ENCODE results near the gene FXYD1. TPM values are rescaled to one million over a fixed set of nuclear protein-coding genes. Genes with fewer than 3 reads are reported as not detected.

FXYD1 gene
- total and polyA plus RNA-seq, 8 donors = 7.5 to 193 (median 24.0) TPM; not detected in 1

DNA sequence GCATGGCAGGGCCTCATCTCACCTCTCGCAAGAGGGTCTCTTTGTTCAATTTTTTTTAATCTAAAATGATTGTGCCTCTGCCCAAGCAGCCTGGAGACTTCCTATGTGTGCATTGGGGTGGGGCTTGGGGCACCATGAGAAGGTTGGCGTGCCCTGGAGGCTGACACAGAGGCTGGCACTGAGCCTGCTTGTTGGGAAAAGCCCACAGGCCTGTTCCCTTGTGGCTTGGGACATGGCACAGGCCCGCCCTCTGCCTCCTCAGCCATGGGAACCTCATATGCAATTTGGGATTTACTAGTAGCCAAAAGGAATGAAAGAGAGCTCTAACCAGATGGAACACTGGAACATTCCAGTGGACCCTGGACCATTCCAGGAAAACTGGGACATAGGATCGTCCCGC lies 15.1 kb upstream of the FXYD1 start:
- Histone ChIP-seq H3K4me3 (peak overlapping the region in 1 of 4 donors; percentile 46), H3K9me3 (no peaks in the 10 kb centered on the region), H3K27me3 (no peaks in the 10 kb centered on the region), H3K27ac (peak overlapping the region; percentile 47 to 92 (median 88)), H3K4me1 (peaks cover 44 to 77% (median 65%) of the 10 kb centered on the region in 4 donors), H3K36me3 (peaks cover 0 to 17% (median 5%) of the 10 kb centered on the region in 4 donors)
- no peak for TF ChIP-seq EP300 (IDR thresholded peaks at IDR 0.05)
- peak in 2 of 3 donors; percentile 17 to 64 for TF ChIP-seq POLR2AphosphoS5 (IDR thresholded peaks at IDR 0.05)
- DNase-seq = peak; percentile 52 to 90
- intact Hi-C loops (cut with DNase I; ENCODE audit: low total_unique reads) = no loop called here
- WGBS, 5 donors = 44 to 64% (median 59%) methylated on average over 5 of the region's 5 CpGs

DNA sequence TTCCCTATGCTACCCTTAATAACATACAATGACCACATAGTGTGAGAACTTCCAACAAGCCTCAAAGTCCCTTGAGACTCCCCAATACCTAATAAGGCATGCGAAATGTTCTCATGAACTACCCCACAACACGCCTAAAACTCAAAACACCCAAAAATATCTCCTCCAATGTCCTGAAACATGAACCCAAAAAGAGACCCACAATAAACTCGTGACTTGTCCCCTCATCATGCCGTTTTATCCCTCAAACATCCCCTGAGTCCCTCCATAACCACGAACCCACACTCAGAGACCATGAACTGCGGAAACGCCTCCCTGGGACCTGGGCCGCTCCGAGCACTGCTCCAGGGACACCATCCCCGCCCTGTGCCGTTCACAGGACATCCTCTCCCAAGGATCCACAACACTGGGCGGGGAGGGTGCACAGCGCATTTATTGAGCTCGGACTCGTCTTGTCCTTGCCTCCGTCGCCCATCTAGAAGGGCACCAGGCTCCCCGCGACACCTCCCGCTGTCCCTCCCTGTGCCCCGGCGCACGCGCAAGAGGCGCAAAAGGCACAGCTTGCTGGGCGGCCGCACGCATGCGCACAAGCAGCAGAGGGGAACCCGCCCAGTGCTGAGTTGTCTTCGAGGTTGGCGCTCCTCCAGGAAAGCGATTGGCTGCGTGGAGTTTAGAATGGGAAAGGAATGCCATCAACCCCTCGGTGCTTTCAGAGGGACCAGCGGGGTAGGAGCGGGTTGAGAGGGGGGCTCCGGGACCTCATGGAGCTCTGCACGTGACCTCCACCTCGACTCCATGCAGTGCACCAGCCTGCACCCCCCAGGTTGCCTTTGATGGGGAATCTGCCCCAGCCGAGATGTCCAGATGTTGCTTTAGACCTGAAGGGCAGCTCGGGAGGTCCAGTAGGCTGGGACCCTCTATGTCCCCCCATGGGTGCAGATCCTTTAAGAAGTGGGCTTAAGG lies 14.2 kb upstream of the FXYD1 start:
- DNase-seq = peak; percentile 96 to 98
- Histone ChIP-seq H3K36me3 (peaks cover 0 to 17% (median 5%) of the 10 kb centered on the region in 4 donors), H3K4me3 (peak overlapping the region; percentile 46 to 54 (median 49)), H3K4me1 (peaks cover 38 to 70% (median 62%) of the 10 kb centered on the region in 4 donors), H3K27me3 (no peaks in the 10 kb centered on the region), H3K27ac (peak overlapping the region; percentile 75 to 92 (median 88)), H3K9me3 (no peaks in the 10 kb centered on the region)
- TF ChIP-seq POLR2A (IDR thresholded peaks at IDR 0.05) (peak in 2 of 4 donors; percentile 32 to 47), EP300 (IDR thresholded peaks at IDR 0.05) (no peak), POLR2AphosphoS5 (IDR thresholded peaks at IDR 0.05) (peak; percentile 89 to 99 (median 96))
- TF ChIP-seq, protein P1, sequence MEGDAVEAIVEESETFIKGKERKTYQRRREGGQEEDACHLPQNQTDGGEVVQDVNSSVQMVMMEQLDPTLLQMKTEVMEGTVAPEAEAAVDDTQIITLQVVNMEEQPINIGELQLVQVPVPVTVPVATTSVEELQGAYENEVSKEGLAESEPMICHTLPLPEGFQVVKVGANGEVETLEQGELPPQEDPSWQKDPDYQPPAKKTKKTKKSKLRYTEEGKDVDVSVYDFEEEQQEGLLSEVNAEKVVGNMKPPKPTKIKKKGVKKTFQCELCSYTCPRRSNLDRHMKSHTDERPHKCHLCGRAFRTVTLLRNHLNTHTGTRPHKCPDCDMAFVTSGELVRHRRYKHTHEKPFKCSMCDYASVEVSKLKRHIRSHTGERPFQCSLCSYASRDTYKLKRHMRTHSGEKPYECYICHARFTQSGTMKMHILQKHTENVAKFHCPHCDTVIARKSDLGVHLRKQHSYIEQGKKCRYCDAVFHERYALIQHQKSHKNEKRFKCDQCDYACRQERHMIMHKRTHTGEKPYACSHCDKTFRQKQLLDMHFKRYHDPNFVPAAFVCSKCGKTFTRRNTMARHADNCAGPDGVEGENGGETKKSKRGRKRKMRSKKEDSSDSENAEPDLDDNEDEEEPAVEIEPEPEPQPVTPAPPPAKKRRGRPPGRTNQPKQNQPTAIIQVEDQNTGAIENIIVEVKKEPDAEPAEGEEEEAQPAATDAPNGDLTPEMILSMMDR (IDR thresholded peaks at IDR 0.05) = peak in 1 of 7 experiments; percentile 17
- intact Hi-C loops (cut with DNase I; ENCODE audit: low total_unique reads) = no loop called here
- WGBS, 5 donors = 7 to 15% (median 10%) methylated on average over 25 to 42 of the region's 42 CpGs

DNA sequence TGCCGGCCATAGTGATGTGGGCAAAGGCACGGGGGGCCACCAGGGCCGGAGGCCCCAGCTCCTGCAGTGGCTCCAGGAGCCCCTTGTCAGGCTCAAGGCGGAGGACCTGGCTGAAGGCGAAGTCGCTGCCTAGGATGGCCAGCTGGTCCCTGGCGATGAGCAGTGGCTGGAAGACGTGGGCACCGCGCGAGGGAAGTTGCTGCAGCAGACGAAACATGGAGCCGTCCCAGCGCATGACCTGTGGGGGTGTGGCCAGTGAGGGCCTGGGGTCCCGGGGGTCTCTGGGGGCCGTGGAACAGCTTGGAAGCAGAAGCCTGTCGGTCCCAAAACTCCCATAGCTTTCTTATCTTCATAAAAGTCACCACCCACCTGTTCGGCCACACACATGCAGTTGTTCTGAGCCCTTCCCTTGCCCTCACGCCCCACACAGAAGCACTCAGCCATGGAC lies 13.3 kb upstream of the FXYD1 start:
- 53 to 68% (median 62%) methylated on average over 7 to 19 of the region's 19 CpGs for WGBS, 5 donors
- intact Hi-C loops (cut with DNase I; ENCODE audit: low total_unique reads) = no loop called here
- H3K4me1 ChIP-seq = peaks cover 38 to 69% (median 64%) of the 10 kb centered on the region in 4 donors
- no peaks in the 10 kb centered on the region for H3K27me3 ChIP-seq
- H3K9me3 ChIP-seq = no peaks in the 10 kb centered on the region
- H3K27ac ChIP-seq = peak overlapping the region; percentile 11 to 92 (median 88)
- TF ChIP-seq POLR2AphosphoS5 (IDR thresholded peaks at IDR 0.05) (no peak), POLR2A (IDR thresholded peaks at IDR 0.05) (no peak)
- TF ChIP-seq, protein P1 (IDR thresholded peaks at IDR 0.05) = no peak
- peak overlapping the region in 2 of 4 donors; percentile 48 to 50 for H3K4me3 ChIP-seq
- peaks cover 0 to 17% (median 5%) of the 10 kb centered on the region in 4 donors for H3K36me3 ChIP-seq
- DNase-seq = no peak

DNA sequence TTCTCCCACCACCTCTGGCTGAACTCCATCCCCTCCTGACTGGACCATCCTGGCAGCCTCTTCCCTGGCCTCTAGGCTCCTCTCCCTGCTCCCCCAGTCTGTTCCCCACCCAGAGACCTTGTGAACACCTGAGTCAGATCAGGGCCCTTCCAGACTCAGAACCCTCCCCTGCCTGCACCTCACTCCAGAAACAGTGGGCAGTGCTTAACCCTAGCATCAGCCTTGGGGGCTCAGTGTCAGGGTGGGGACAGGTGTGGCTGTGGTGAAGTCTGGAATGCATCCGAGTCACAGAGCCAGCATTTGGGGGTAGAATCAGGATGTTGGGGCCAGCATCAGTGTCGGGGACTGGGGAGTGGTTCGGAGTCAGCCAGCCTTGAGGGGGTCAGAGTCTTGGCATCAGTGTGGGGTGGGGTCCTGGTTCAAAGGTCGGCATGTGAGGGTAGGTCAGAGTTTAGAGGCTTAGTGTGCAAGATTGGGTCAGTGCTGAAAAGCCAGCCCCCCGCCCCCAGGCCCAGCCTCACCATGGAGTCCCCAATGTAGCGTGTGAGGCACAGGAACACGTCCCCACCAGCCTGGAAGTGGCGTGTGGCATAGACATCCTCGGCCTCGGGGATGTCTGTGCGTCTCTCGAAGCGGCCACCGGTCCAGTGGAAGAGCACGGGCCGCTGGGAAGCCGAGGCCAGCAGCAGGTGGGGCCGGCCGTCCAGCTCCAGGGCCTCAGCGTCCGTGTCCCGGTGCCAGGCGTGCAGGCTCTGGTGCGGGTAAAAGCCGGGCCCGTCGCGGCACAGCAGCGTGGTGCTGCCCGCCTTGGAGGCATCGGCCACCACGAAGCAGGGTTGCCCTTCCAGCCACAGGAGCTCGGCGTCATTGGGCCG lies 12.6 kb upstream of the FXYD1 start:
- intact Hi-C loops (cut with DNase I; ENCODE audit: low total_unique reads) = no loop called here
- peak in 1 of 2 donors; percentile 53 for DNase-seq
- TF ChIP-seq POLR2A (IDR thresholded peaks at IDR 0.05) (no peak), POLR2AphosphoS5 (IDR thresholded peaks at IDR 0.05) (no peak), EP300 (IDR thresholded peaks at IDR 0.05) (no peak)
- TF ChIP-seq, protein P1 (IDR thresholded peaks at IDR 0.05) = no peak
- Histone ChIP-seq H3K27ac (peak overlapping the region; percentile 11 to 92 (median 88)), H3K27me3 (no peaks in the 10 kb centered on the region), H3K4me3 (no peak overlapping the region), H3K36me3 (peaks cover 0 to 15% (median 5%) of the 10 kb centered on the region in 4 donors), H3K4me1 (peaks cover 38 to 62% (median 59%) of the 10 kb centered on the region in 4 donors), H3K9me3 (no peaks in the 10 kb centered on the region)
- WGBS, 5 donors = 81 to 91% (median 88%) methylated on average over 26 to 35 of the region's 35 CpGs
